GM12864 (cell line): ENCODE results near the gene IFITM2.

ENCODE experiments used
- DNase-seq: peaks from one replicate; pipeline ENCODE4 v3.0.0-alpha.2; 2011; ENCODE audit warnings: low read depth
- H3K4me3 ChIP-seq: 2 replicates; pipeline ENCODE4 v1.5.1; 2011; ENCODE audit warnings: mild to moderate bottlenecking, low read depth, low read length, control low read depth
- TF ChIP-seq, protein P1 (sequence below): IDR thresholded peaks from 2 replicates; pipeline ENCODE4 v1.5.1; 2011; ENCODE audit warnings: low read depth, mild to moderate bottlenecking, moderate library complexity, low read length, control low read depth, inconsistent platforms; ENCODE audit errors: missing control alignments

The IFITM2 gene

GRCh38 chr11:357582-357981, 50.0 kb downstream of the IFITM2 start:
- TF ChIP-seq, protein P1, sequence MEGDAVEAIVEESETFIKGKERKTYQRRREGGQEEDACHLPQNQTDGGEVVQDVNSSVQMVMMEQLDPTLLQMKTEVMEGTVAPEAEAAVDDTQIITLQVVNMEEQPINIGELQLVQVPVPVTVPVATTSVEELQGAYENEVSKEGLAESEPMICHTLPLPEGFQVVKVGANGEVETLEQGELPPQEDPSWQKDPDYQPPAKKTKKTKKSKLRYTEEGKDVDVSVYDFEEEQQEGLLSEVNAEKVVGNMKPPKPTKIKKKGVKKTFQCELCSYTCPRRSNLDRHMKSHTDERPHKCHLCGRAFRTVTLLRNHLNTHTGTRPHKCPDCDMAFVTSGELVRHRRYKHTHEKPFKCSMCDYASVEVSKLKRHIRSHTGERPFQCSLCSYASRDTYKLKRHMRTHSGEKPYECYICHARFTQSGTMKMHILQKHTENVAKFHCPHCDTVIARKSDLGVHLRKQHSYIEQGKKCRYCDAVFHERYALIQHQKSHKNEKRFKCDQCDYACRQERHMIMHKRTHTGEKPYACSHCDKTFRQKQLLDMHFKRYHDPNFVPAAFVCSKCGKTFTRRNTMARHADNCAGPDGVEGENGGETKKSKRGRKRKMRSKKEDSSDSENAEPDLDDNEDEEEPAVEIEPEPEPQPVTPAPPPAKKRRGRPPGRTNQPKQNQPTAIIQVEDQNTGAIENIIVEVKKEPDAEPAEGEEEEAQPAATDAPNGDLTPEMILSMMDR, result no peak
- H3K4me3 ChIP-seq, result no peak overlapping the region
- no peak for DNase-seq

GRCh38 chr11:358129-358800, 50.6 kb downstream of the IFITM2 start:
- TF ChIP-seq, protein P1, result no peak
- no peak overlapping the region for H3K4me3 ChIP-seq
- no peak for DNase-seq
